ENCODE measurements around the gene FAAH. TPM values are rescaled to one million over a fixed set of nuclear protein-coding genes. Genes with fewer than 3 reads are reported as not detected.

The FAAH gene
- total RNA-seq, 1 experiment from 2014 or later: 24.8 TPM

GRCh38 chr1:46449223-46450159 lies 55.4 kb downstream of the FAAH start:
- CTCF ChIA-PET: interaction anchor here (2.2 kb wide), 1 partner anchor 7 kb away, joined by 8 read pairs; no protein-coding TSS in a partner anchor
- DNase-seq (ENCODE audit: low read depth, low spot score): no peak
- no peak overlapping the region for H2AFZ ChIP-seq (ENCODE audit: low read depth, low read length, poor library complexity, severe bottlenecking)
- H3K79me2 ChIP-seq (ENCODE audit: insufficient read depth, low read length): no peaks in the 10 kb centered on the region
- H3K9ac ChIP-seq (ENCODE audit: low read length): no peak overlapping the region
- H3K9me3 ChIP-seq (ENCODE audit: control insufficient read depth in 1 of 2, insufficient read depth in 1 of 2, low read depth in 1 of 2, low read length in 2 of 2): no peaks in the 10 kb centered on the region
- no TSS peak for BruUV-seq (replicated peaks)
- H3K4me1 ChIP-seq (ENCODE audit: control insufficient read depth in 1 of 2, insufficient read depth in 2 of 2, low read length in 2 of 2): no peaks in the 10 kb centered on the region
- no peak overlapping the region for H3K4me3 ChIP-seq (replicated peaks in 1 of 2; ENCODE audit: low read depth in 1 of 2, low read length in 2 of 2)
- no peak overlapping the region for H3K27ac ChIP-seq (ENCODE audit: low read depth, low read length)
- no peaks in the 10 kb centered on the region for H3K36me3 ChIP-seq (ENCODE audit: control insufficient read depth in 1 of 2, insufficient read depth in 2 of 2, low read length in 2 of 2)
- POLR2A ChIA-PET: no interaction called here
- no peaks in the 10 kb centered on the region for H3K27me3 ChIP-seq (ENCODE audit: insufficient read depth, low read length)
- TF ChIP-seq POLR2A (IDR thresholded peaks at IDR 0.05; ENCODE audit: borderline replicate concordance, extremely low read depth, insufficient read depth, insufficient read length) (no peak), TCF7L2 (IDR thresholded peaks at IDR 0.05; ENCODE audit: borderline replicate concordance, extremely low read depth, insufficient read depth, insufficient read length) (no peak), CBX3 (IDR thresholded peaks at IDR 0.05; ENCODE audit: low read depth) (no peak), JUND (IDR thresholded peaks at IDR 0.05) (no peak), CEBPB (IDR thresholded peaks at IDR 0.05; ENCODE audit: low read depth) (no peak), EZH2phosphoT487 (IDR thresholded peaks at IDR 0.05; ENCODE audit: borderline replicate concordance) (no peak), ZBTB33 (IDR thresholded peaks at IDR 0.05; ENCODE audit: extremely low read depth, insufficient replicate concordance, low read length) (no peak), REST (IDR thresholded peaks at IDR 0.05; ENCODE audit: low read depth) (no peak), SRF (IDR thresholded peaks at IDR 0.05; ENCODE audit: low read depth) (no peak)
- intact Hi-C loops (cut with micrococcal nuclease): no loop called here
- H3K4me2 ChIP-seq (ENCODE audit: low read length): no peak overlapping the region
- ATAC-seq: no peak
- no peaks in the 10 kb centered on the region for H3K9me2 ChIP-seq (ENCODE audit: insufficient read depth)
- RAD21 ChIA-PET (ENCODE audit: low non-redundant PET in 1 of 2, low total read pairs in 2 of 2, uncharacterized antibody in 2 of 2, unreplicated experiment in 2 of 2): no interaction called here
- no peaks in the 10 kb centered on the region for H4K20me1 ChIP-seq (ENCODE audit: insufficient read depth)
